Stimulated activated CD8-positive, alpha-beta memory T cell treated with anti-CD3 and anti-CD28 coated beads, Interleukin-7, amount 100 ng/mL, for 4 hours (primary cell): ENCODE results near the gene PBX1.

ENCODE experiments used
- DNase-seq, 2 donors: peaks; one replicate each; pipeline ENCODE4 v3.0.0-alpha.2; 2020; ENCODE audit warnings: low read depth in 2 of 2

PBX1 gene

DNA sequence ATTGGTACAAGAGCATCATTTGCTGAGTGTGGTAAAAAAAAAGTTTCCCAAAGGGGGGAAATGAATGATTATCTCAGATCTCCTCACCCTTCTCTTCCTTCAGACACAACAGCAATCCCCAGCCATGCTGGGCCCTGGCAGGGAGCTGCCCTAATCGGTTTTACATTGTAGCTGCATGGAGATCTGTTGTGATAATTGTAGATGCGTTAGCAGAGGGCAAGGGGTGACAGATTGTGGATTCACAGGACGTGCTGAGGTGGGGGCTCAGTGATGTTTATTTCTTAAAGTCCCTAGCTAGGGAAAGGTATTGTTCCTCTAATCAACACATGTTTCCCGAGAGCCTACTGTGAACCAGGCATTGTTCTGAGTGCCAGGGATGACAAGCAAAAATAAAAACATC, 304.1 kb downstream of the PBX1 start:
- DNase-seq: no peak

DNA sequence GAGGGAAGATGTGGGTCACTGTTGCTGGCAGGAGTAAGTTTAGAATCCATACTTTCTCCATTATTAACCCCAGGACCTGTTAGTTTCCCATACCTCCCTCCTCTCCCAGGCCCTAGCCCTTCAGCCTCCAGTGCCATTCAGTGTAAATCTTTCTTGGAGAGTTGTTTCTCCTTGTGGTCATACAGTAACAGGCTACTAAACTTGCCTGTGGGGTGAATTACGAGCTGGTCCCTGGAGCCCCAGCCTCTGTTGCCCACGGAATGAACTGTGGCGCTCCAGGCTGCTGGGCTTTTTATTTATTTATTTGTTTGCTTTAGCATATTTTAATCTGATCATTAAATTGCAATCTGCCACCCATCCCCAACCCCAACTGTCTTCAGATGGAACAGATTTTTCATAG, 305.2 kb downstream of the PBX1 start:
- DNase-seq: no peak

DNA sequence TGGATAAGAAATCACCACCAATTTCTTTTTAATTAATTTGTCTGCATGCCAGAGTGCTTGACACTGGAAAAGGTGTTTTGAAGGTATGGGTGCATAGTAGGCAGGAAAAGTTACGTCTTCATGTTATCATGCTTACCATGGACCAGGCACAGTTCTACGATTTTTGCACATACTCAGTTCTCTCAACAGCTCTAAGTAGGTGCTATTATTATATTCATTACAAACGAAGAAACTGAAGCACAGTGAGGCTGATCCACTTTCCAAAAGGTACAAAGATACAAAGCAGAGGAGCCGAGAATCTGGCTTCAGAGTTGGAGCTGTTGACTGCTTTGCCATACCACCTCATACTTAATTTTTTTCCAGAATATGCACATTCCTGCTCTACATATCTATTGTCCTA, 306.4 kb downstream of the PBX1 start:
- no peak for DNase-seq

DNA sequence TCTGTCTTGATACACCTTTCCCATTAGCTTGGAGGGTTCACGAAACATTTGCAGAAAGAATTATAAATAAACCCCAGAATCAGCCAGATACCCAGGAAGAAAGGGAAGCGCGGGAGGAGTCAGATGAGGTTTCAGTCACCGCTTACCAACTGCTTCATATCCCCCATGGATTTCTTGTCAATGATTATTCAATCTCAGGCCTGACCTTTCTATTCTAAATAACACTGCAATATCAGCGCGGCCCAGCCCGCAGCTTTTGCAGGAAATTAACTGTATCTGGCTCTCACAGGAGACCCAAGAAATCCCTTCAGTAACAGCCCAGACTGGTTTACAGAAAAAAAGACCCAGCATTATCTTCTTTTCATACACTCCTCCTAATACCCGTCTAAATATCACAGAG, 308.6 kb downstream of the PBX1 start:
- DNase-seq: no peak

DNA sequence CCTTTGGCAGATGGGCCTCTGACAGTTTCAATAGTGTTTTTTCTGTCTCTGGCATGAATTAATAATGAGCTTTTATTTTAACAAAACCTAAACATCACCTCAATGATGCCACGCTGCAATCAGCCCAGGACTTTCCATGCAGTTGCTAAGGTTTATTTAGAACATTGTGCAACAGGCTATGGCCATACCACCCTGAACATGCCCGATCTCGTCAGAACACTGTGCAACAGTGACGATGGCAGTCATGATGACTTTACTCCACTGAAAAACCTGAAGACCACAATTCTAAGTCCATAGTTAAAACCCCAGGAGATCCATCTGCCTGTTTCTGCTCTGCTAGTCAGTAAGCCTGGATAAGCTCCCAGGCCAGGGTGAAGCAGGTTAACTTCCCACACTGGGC, 310.0 kb downstream of the PBX1 start:
- DNase-seq: no peak

DNA sequence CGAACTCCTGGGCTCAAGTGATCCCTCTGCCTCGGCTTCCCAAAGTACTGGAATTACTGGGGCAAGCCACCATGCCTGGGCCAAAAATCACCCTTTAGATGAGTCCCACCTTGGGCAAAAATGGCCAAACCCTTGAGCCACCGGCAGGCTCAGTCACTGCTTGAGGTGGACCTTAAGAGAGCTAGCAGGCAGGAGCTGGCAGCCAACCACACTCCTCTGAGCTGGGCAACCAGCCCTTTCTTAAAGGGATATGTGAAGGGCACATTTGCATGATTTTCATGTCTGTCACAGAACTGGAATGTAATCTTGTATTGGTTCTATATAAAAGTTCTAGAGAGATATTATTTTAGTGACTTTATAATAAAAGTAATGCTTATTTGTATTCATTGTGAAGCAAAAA, 316.5 kb downstream of the PBX1 start:
- DNase-seq: no peak

DNA sequence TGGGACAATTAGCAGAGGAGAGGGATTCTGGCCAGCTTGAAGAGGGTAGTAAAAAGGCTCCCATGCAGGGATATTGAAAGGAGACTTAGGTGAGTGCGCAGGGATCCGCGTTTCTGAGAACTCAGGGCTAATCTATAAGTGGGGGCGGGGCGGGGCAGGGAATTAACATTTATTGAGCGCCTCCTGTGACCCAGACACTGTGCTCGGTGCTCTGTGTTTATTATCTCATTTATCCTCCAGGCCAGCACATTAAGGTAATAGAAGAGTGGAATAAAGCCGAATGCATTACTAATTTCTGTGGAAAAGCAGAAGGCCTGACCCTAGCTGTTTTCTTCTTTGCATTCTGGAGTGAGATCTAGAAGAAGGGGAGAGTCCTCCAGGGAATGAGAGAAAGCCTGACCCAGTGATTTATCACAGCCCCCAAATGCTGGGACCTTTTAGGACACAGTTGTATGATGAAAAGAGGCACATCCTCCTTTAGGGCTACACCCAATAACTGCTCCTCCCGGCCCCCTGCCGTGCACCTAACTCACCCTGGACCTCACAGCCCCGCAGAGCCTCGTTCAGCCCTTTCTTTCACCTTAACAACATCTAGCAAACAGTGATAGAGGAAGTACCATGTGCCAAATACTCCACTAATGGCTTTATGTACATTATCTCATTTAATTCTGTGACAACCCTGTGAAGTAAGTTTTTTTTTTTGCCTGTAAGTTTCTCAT, 317.6 kb downstream of the PBX1 start:
- no peak for DNase-seq

DNA sequence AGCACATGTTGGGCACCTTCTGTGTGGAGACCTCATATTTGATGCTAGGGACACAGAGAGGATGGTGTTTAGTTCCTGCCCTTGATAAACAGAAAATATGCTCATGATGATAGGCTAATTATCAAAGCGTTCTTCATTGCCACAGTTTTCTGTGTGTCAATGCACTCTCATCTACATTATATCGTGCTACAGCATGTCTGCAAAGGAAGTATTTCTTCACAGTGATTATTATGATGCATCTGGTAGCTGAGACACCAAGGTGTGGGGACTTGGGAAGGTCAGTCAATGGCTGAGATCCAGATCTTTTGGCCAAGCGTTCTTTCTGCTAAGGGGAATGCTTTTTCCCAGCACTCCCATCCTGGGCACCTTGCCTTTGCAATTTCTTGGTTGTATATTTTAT, 321.2 kb downstream of the PBX1 start:
- DNase-seq: no peak

DNA sequence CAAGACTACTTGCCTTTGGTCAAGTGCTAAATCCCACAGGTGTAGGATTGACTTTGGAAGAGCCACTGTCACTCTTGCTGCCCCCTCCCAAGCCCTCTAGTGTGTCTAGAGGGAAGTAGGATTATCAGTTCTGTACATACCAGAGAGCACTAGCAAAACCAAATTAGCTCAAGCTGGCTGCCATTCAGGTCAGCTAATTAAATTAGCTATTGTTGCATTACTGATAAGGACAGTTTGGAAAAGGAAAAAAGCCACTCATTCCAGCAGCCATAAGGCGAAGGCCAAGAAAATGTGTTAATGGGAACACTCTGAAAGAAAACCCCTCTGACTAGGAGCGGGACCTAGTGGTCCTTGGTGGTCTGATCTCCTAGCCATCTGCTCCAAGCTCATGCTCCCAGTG, 321.7 kb downstream of the PBX1 start:
- DNase-seq: no peak

DNA sequence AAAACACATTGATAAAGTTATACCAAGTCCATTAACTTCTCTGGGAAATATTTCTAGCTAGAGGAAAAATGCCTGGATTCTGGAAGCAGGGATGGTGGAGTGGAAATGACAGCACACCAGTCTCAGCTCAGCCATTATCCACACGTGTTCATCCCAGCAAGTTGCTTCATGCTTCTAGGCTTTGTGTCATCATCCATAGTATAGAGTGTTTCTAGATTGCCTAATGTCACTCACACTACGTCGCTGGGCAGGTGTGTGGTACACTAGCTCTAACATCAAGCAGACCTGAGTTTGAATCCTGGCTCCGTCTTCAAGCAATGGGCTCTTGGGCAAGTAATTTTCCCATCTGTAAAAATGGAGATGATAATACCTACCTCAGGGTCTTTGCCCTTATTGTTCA, 326.3 kb downstream of the PBX1 start:
- no peak for DNase-seq

DNA sequence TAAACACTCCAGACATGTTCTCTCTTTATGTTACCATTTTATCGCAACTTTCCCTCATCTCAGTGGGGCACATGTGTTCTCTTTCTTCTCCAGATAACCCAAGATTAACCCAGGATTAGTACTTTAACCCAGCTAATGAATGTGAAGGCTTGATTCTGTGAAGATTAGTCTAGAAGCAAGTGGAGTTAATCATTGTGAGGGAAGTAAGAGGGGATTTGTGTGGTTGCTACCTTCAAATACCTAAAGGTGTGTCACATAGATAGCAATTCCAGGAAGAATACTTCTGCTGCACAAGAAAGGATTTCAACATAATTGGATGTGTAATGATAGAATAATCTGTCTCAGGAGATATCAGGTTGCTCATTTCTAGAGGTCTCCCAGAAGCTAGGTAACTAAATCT, 327.1 kb downstream of the PBX1 start:
- DNase-seq: no peak

DNA sequence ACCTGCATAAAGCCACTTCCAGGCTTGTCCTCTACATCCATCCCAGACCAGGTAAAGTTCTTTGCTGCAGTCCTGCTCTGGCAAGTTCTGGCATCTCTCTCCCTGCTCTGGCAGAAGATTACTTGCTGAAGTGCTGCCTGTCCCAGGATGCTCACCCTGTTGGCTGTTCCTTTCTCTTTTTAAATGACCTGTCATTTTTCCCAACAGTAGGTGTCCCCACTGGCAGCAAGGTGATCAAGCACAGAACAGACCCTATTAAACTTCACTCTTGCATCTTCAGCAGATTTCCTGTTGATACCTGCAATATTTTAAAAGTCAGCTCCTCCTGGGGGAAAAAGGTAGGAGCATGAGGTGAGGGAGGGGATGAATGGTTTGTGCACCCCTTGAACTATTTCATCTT, 332.6 kb downstream of the PBX1 start:
- DNase-seq: no peak

DNA sequence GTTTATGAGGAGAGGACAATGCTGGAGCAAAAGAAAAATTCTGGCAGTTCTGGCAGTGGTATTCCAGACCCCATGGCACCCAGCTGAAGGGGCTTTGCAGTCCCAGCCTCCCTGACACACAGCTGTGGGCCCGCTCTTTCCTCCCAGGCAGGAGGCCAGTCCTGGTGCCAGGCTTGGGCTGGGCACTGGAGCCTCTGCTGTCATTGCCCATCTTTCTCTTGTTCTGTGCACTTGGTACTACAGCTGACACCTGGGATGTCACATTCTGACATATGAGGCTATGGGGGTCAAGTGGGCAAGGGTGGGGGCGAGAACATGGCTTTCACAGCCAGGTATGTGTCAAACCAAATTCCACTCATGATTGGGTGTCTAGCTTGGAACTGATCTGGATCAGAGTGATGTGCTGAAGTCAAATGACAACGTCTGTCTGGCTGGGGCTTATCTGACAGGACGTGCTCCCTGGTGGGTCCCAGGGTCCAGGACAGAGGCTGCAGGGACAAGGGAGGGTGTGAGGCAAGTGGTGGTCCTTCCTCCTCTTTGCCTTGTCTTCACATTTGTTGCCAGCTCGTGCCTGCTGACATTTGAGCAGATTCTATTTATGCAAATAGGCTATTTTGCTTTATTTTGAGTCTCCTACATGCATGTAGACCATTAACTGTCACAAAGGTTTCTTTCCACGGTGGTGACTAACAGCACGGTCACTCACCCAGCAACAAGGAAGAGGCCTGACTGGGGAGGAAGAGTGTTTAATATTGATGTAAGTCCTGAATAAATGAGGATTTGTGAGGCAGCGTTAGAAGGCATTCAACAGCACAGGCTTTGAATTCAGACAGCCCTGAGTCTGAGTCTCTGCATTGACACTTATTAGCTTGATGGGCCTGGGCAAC, 336.3 kb downstream of the PBX1 start:
- no peak for DNase-seq

DNA sequence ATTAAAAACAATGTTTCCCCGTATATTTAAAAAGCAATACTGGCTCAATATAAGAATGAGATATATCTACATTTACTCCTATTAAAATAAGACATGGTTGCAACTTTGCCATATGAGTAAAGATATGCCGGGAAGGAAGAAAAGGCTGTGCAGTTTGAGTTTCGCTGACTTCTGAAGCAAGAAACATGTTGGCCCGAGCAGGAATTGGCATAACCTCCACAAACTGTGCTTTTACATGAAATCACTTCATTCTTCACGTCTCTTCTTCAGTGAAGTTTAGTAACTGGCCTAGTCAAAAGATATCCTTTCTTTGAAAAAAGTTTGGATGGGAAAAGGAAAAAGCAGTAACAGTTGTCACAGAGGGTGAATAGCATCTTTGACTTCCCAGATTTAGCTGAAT, 342.0 kb downstream of the PBX1 start:
- no peak for DNase-seq
